Endothelial cell of umbilical vein (primary cell): ENCODE data around the gene GUCY1A1. TPM values are rescaled to one million over a fixed set of nuclear protein-coding genes. Genes with fewer than 3 reads are reported as not detected.

ENCODE experiments used
- BruUV-seq: library from RNA; stranded (reverse); fragments of 400-500 nt; replicated peaks from 2 replicates; lab custom pipeline; 2021; lab: Mats Ljungman, UMichigan
- CTCF ChIA-PET: fragments of 300-600, 350-600 bp; sonication (Branson Sonifier 250); formaldehyde crosslinking; loops from one replicate; lab custom pipeline; 2021; ENCODE audit warnings: antibody characterized with exemption, inconsistent platforms; lab: Charles Lee
- POLR2A ChIA-PET: fragments of 300-600, 350-600 bp; sonication (Branson Sonifier 250); formaldehyde crosslinking; loops from one replicate; lab custom pipeline; 2021; ENCODE audit warnings: antibody characterized with exemption, inconsistent platforms; lab: Charles Lee
- DNase-seq: peaks from one replicate; pipeline ENCODE4 v3.0.0-alpha.2; 2011; ENCODE audit warnings: low read depth, low spot score
- FAIRE-seq: peaks from 2 replicates; lab custom pipeline; 2011; peaks lifted over from hg19 to GRCh38; lab: Jason Lieb, UNC
- H2AFZ ChIP-seq: 2 replicates; pipeline ENCODE4 v1.6.0; 2012; ENCODE audit warnings: low read depth, low read length, control low read depth, inconsistent platforms
- H3K27ac ChIP-seq: 2 replicates; pipeline ENCODE4 v1.5.1; 2011; ENCODE audit warnings: low read depth, mild to moderate bottlenecking, control low read depth, low read length, moderate library complexity; ENCODE audit not compliant: insufficient read depth
- H3K27me3 ChIP-seq, 2 experiments: 2 replicates each; pipeline versions ENCODE4 v1.6.0 to v1.6.1; 2011; ENCODE audit warnings: low read length in 2 of 2, mixed read lengths in 1 of 2; ENCODE audit not compliant: control insufficient read depth in 2 of 2, insufficient read depth in 2 of 2
- H3K36me3 ChIP-seq, 2 experiments: 2 replicates in 1 of 2; 3 replicates in 1 of 2; pipeline ENCODE4 v1.5.1; 2011; ENCODE audit warnings: low read length in 2 of 2, mild to moderate bottlenecking in 1 of 2, moderate library complexity in 1 of 2; ENCODE audit not compliant: control insufficient read depth in 2 of 2, insufficient read depth in 2 of 2; ENCODE audit errors: extremely low read depth in 1 of 2
- H3K4me1 ChIP-seq: 3 replicates; pipeline ENCODE4 v1.5.1; 2011; ENCODE audit warnings: mild to moderate bottlenecking, low read length; ENCODE audit not compliant: control insufficient read depth, insufficient read depth; ENCODE audit errors: extremely low read depth
- H3K4me2 ChIP-seq: 2 replicates; pipeline ENCODE4 v1.6.1; 2011; ENCODE audit warnings: low read length, control low read depth, mixed read lengths; ENCODE audit not compliant: insufficient read depth
- H3K4me3 ChIP-seq, 3 experiments: fragments of 200-600 bp in 1 of 3; sonication (generic), shearing (Covaris generic) in 1 of 3; replicated peaks in 1 of 3; 2 replicates each; pipeline ENCODE4 v1.5.1; 2011 to 2016; ENCODE audit warnings: control low read depth in 3 of 3, low read length in 3 of 3, mild to moderate bottlenecking in 2 of 3, inconsistent platforms in 1 of 3, low read depth in 1 of 3, moderate library complexity in 1 of 3; ENCODE audit not compliant: insufficient read depth in 1 of 3
- H3K79me2 ChIP-seq: 2 replicates; pipeline ENCODE4 v1.6.0; 2012; ENCODE audit warnings: low read length, inconsistent platforms; ENCODE audit not compliant: control insufficient read depth, insufficient read depth
- H3K9ac ChIP-seq: replicated peaks from 2 replicates; pipeline ENCODE3; 2011; ENCODE audit warnings: low read length, control low read depth; ENCODE audit not compliant: insufficient read depth; ENCODE audit errors: extremely low read depth
- H3K9me1 ChIP-seq: replicated peaks from 3 replicates; pipeline ENCODE4 v1.6.0; 2011; ENCODE audit warnings: mild to moderate bottlenecking, low read length; ENCODE audit not compliant: control insufficient read depth, insufficient read depth; ENCODE audit errors: extremely low read depth
- H3K9me3 ChIP-seq: replicated peaks from 2 replicates; pipeline ENCODE4 v1.5.1; 2012; ENCODE audit warnings: low read length, inconsistent platforms; ENCODE audit not compliant: control insufficient read depth, insufficient read depth
- H4K20me1 ChIP-seq: replicated peaks from 2 replicates; pipeline ENCODE3; 2011; ENCODE audit warnings: mild to moderate bottlenecking, low read length; ENCODE audit not compliant: control insufficient read depth, insufficient read depth; ENCODE audit errors: extremely low read depth
- EZH2 ChIP-seq: IDR thresholded peaks from 2 replicates; pipeline ENCODE4 v1.6.1; 2012; ENCODE audit warnings: borderline replicate concordance, low read depth, mild to moderate bottlenecking, moderate library complexity, low read length, inconsistent platforms; ENCODE audit not compliant: severe bottlenecking
- FOS ChIP-seq: IDR thresholded peaks from 2 replicates; pipeline ENCODE4 v1.6.1; 2011; ENCODE audit warnings: mild to moderate bottlenecking, low read length, moderate library complexity, borderline replicate concordance; ENCODE audit not compliant: insufficient read depth
- GATA2 ChIP-seq: IDR thresholded peaks from 2 replicates; pipeline ENCODE4 v1.7.0; 2011; ENCODE audit warnings: low read depth, mild to moderate bottlenecking, moderate library complexity, mixed read lengths, low read length; ENCODE audit not compliant: insufficient read length, insufficient read depth
- JUN ChIP-seq: IDR thresholded peaks from 2 replicates; pipeline ENCODE4 v1.6.1; 2011; ENCODE audit warnings: borderline replicate concordance, low read depth; ENCODE audit not compliant: insufficient read length, insufficient read depth
- MAX ChIP-seq: IDR thresholded peaks from 2 replicates; pipeline ENCODE4 v1.6.1; 2011; ENCODE audit not compliant: insufficient read depth, insufficient read length
- MYC ChIP-seq: IDR thresholded peaks from one replicate; pipeline ENCODE4 v1.6.1; 2011; ENCODE audit warnings: mild to moderate bottlenecking, low read depth, low read length
- POLR2A ChIP-seq: IDR thresholded peaks from 2 replicates; pipeline ENCODE4 v1.6.1; 2012; ENCODE audit warnings: low read depth, mild to moderate bottlenecking, control low read depth, low read length
- POLR2AphosphoS5 ChIP-seq: IDR thresholded peaks from 2 replicates; pipeline ENCODE4 v1.6.1; 2012; ENCODE audit warnings: low read depth, mild to moderate bottlenecking, control low read depth, low read length, moderate library complexity; ENCODE audit not compliant: insufficient read depth
- dilution Hi-C: fragments of 300-500 bp; cut with MboI; formaldehyde crosslinking; loops from one replicate; pipeline ENCODE4 v1.15.0; 2019; ENCODE audit warnings: low sequenced_read_pairs; ENCODE audit not compliant: extremely low pct_ligation_motif_present
- intact Hi-C: fragments of 100-400 bp; cut with micrococcal nuclease; formaldehyde crosslinking; loops from one replicate; pipeline ENCODE4 v1.10.0; 2022
- polyA plus RNA-seq, 4 experiments: library from polyadenylated mRNA; depleted of rRNA in 3 of 4; stranded (reverse) in 3 of 4; unstranded in 1 of 4; fragments of >200 nt; gene quantifications; 2 replicates each; pipeline versions ENCODE4 v1.2.1 to v1.2.3, GENCODE V29; 2011 to 2012; ENCODE audit warnings: missing spikeins in 1 of 4
- total RNA-seq: library from RNA; stranded (reverse); gene quantifications from 2 replicates; pipeline ENCODE4 v1.2.3, GENCODE V29; 2021
- TF ChIP-seq, protein P1 (sequence below), 2 donors: IDR thresholded peaks; 1 replicate in 1 of 2; 2 replicates in 1 of 2; pipeline ENCODE4 v1.5.1; 2011; ENCODE audit warnings: low read length in 2 of 2, mild to moderate bottlenecking in 2 of 2, moderate library complexity in 2 of 2, control low read depth in 1 of 2, inconsistent platforms in 1 of 2, low read depth in 1 of 2; ENCODE audit not compliant: insufficient read depth in 1 of 2; ENCODE audit errors: extremely low read depth in 1 of 2

GUCY1A1 gene
- total and polyA plus RNA-seq, 2 donors (not counting 3 experiments of a cell fraction or from before 2014, with no cell fraction given), result 1.3 to 4.4 TPM

DNA sequence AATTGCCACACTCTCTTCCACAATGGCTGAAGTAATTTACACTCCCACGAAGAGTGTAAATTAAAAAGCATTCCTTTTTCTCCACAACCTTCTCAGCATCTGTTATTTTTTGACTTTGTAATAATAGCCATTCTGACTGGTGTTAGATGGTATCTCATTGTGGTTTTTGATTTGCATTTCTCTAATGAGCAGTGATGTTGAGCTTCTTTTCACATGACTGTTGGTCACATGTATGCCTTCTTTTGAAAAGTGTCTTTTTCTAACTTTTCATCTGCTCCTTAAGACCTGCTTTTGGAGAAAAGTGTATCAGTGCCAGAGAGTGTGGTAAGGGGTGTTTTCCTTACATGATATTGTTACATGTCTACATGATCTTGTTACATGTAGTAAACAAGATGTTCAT is 25.7 kb downstream of the GUCY1A1 start:
- H3K4me2 ChIP-seq, result no peak overlapping the region
- H3K4me1 ChIP-seq, result no peaks in the 10 kb centered on the region
- DNase-seq (no peak), FAIRE-seq (no peak)
- H2AFZ ChIP-seq, result no peak overlapping the region
- dilution Hi-C loops, result no loop called here
- no peaks in the 10 kb centered on the region for H3K79me2 ChIP-seq
- no TSS peak for BruUV-seq
- H4K20me1 ChIP-seq, result no peaks in the 10 kb centered on the region
- H3K4me3 ChIP-seq, result no peak overlapping the region
- intact Hi-C loops, result no loop called here
- H3K9me1 ChIP-seq, result no peaks in the 10 kb centered on the region
- H3K36me3 ChIP-seq, result no peaks in the 10 kb centered on the region
- ChIA-PET POLR2A (no interaction called here), CTCF (no interaction called here)
- H3K27me3 ChIP-seq, result no peaks in the 10 kb centered on the region
- H3K9ac ChIP-seq, result no peak overlapping the region
- TF ChIP-seq MAX (no peak), MYC (no peak), POLR2AphosphoS5 (no peak), GATA2 (no peak), EZH2 (no peak), JUN (no peak), POLR2A (no peak), FOS (no peak)
- TF ChIP-seq, protein P1, sequence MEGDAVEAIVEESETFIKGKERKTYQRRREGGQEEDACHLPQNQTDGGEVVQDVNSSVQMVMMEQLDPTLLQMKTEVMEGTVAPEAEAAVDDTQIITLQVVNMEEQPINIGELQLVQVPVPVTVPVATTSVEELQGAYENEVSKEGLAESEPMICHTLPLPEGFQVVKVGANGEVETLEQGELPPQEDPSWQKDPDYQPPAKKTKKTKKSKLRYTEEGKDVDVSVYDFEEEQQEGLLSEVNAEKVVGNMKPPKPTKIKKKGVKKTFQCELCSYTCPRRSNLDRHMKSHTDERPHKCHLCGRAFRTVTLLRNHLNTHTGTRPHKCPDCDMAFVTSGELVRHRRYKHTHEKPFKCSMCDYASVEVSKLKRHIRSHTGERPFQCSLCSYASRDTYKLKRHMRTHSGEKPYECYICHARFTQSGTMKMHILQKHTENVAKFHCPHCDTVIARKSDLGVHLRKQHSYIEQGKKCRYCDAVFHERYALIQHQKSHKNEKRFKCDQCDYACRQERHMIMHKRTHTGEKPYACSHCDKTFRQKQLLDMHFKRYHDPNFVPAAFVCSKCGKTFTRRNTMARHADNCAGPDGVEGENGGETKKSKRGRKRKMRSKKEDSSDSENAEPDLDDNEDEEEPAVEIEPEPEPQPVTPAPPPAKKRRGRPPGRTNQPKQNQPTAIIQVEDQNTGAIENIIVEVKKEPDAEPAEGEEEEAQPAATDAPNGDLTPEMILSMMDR (IDR thresholded peaks at IDR 0.05; ENCODE audit: extremely low read depth in 1 of 2, insufficient read depth in 1 of 2, low read depth in 1 of 2, low read length in 2 of 2), result no peak
- no peak overlapping the region for H3K27ac ChIP-seq
- no peaks in the 10 kb centered on the region for H3K9me3 ChIP-seq
